Brain microvascular endothelial cell (primary cell): ENCODE measurements around the gene NIPBL.

Experiments used
- DNase-seq: peaks from one replicate; pipeline ENCODE4 v3.0.0-alpha.2; 2020
- H3K27ac ChIP-seq: fragments of 250-450 bp; sonication (Bioruptor Pico); 2 replicates; pipeline ENCODE4 v1.5.1; 2020; ENCODE audit warnings: mild to moderate bottlenecking, moderate library complexity
- H3K27me3 ChIP-seq: fragments of 250-450 bp; sonication (Bioruptor Pico); replicated peaks from 2 replicates; pipeline ENCODE4 v1.5.1; 2020; ENCODE audit warnings: mild to moderate bottlenecking
- H3K36me3 ChIP-seq: fragments of 250-450 bp; sonication (Bioruptor Pico); replicated peaks from 2 replicates; pipeline ENCODE4 v1.5.1; 2020; ENCODE audit warnings: mild to moderate bottlenecking
- H3K4me3 ChIP-seq: 2 replicates; pipeline ENCODE4 v1.5.1; 2011; ENCODE audit warnings: low read depth, mild to moderate bottlenecking, control low read depth, low read length, moderate library complexity
- in situ Hi-C: cut with HindIII; loops from 2 replicates; pipeline ENCODE4 v1.10.0; 2017; ENCODE audit warnings: low sequenced_read_pairs, low pct_ligation_motif_present
- TF ChIP-seq, protein P1 (sequence below): IDR thresholded peaks from 2 replicates; pipeline ENCODE4 v1.5.1; 2011; ENCODE audit warnings: low read depth, mild to moderate bottlenecking, moderate library complexity, low read length, control low read depth, inconsistent platforms; ENCODE audit errors: missing control alignments

NIPBL gene

DNA sequence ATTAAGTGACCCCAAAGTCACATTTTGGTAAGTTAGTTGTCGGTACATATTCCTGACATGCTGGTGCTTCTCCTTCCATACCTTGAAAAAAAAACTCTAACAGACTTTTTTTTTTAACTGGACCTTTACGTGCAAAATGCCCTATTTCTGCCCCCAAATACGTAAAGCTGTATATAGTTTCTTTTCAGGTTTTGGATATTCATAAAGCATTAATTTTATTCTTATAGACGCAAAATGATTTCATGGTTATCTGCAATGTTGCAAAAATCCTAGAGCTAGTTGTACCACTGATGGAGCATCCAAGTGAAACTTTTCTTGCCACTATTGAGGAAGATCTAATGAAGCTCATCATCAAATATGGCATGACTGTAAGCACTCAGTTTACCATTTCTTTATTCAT is 167.6 kb downstream of the NIPBL start:
- DNase-seq, result no peak
- no peak overlapping the region for H3K27ac ChIP-seq
- TF ChIP-seq, protein P1, sequence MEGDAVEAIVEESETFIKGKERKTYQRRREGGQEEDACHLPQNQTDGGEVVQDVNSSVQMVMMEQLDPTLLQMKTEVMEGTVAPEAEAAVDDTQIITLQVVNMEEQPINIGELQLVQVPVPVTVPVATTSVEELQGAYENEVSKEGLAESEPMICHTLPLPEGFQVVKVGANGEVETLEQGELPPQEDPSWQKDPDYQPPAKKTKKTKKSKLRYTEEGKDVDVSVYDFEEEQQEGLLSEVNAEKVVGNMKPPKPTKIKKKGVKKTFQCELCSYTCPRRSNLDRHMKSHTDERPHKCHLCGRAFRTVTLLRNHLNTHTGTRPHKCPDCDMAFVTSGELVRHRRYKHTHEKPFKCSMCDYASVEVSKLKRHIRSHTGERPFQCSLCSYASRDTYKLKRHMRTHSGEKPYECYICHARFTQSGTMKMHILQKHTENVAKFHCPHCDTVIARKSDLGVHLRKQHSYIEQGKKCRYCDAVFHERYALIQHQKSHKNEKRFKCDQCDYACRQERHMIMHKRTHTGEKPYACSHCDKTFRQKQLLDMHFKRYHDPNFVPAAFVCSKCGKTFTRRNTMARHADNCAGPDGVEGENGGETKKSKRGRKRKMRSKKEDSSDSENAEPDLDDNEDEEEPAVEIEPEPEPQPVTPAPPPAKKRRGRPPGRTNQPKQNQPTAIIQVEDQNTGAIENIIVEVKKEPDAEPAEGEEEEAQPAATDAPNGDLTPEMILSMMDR, result no peak
- H3K27me3 ChIP-seq, result no peaks in the 10 kb centered on the region
- in situ Hi-C loops, result no loop called here
- H3K36me3 ChIP-seq, result peaks cover 6% of the 10 kb centered on the region
- H3K4me3 ChIP-seq, result no peak overlapping the region

DNA sequence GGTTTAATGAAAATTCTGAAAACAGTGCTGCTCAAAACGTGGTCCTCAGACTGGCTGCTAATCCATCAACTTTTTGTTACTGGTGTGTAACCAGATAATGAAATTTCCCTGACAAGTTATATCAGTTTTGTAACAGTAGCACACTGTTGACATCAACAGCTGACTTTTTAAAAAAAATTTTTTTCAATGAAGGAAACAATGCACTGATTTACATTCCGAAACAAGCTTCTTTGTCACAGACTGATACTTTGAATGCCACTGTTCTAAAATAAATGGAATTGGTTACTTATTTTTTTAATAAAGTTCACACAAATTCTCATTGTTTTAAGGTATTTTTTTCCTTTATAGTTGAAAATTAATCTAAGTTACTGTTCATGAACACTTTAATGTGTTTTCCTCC is 169.1 kb downstream of the NIPBL start:
- Histone ChIP-seq H3K4me3 (no peak overlapping the region), H3K27me3 (no peaks in the 10 kb centered on the region), H3K27ac (no peak overlapping the region), H3K36me3 (peaks cover 8% of the 10 kb centered on the region)
- TF ChIP-seq, protein P1, result no peak
- in situ Hi-C loops, result no loop called here
- no peak for DNase-seq

DNA sequence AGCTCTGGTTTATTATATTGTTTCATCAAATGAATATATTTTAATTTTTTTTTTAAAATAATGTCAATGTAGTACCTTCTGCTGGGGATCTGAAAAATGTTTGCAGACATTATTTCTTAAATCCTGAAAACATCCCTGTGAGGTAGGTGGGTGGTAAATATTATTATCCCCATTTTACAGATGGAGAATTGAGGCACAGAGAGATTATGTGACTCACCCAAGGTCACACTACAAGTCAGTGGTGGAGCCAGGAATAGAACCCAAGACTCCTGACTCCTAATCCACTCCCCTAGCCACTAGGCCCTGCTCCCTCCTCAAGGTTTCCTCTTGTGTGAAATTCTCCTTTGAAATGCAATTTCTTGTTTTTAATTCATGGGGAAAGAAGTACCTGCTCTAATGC is 171.4 kb downstream of the NIPBL start:
- Histone ChIP-seq H3K27ac (no peak overlapping the region), H3K27me3 (no peaks in the 10 kb centered on the region), H3K4me3 (no peak overlapping the region), H3K36me3 (peaks cover 14% of the 10 kb centered on the region)
- TF ChIP-seq, protein P1, result no peak
- no peak for DNase-seq
- in situ Hi-C loops, result no loop called here

DNA sequence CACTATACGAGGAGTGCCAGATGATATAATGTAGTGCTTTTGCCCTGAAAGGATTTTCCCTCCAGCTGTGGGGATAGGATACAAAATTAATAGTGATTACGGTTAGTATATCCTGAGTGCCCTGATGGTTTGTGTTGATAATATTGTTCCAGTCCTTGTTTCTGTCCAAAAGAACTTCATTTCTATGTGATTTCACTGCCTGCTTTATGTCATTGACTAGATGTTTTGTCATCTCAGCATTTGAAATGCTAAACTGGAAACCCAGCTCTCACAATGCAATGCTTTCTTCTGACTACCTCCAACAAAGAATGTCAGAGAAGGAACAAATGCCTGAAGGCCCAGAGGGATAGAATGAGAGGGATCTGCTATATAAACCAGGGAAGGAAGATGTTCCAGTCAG is 177.8 kb downstream of the NIPBL start:
- Histone ChIP-seq H3K27ac (no peak overlapping the region), H3K4me3 (no peak overlapping the region), H3K36me3 (peaks cover 13% of the 10 kb centered on the region), H3K27me3 (no peaks in the 10 kb centered on the region)
- in situ Hi-C loops, result no loop called here
- TF ChIP-seq, protein P1, result no peak
- no peak for DNase-seq

DNA sequence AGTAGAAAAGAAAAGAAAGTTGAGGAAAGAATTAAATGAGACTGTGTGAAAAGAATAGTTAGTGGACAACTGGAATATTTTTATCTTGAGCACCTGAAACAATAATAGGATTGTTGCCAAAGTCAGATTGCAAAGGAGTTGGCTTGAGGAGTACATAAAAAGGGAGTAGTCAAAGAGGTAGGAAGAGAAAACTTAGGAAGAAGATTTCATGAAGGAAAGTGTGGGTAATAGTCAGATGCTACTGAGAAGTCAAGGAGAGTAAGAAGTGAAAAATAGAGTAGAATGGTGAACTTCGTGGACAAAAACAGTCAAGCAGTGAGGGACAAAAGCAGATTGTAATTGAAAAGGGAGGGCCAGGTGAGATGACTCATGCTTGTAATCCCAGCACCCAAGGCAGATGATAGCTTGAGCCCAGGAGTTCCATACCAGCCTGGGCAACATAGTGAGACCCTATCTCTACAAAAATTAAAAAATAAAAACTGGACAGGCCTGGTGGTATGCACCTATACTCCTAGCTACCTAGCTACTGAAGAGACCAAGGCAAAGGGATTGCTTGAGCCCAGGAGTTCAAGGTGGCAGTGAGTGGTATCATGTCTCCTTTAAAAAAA is 178.9 kb downstream of the NIPBL start:
- no peak for DNase-seq
- no peak overlapping the region for H3K4me3 ChIP-seq
- TF ChIP-seq, protein P1, result no peak
- no peak overlapping the region for H3K27ac ChIP-seq
- H3K36me3 ChIP-seq, result peaks cover 13% of the 10 kb centered on the region
- H3K27me3 ChIP-seq, result no peaks in the 10 kb centered on the region
- in situ Hi-C loops, result no loop called here

DNA sequence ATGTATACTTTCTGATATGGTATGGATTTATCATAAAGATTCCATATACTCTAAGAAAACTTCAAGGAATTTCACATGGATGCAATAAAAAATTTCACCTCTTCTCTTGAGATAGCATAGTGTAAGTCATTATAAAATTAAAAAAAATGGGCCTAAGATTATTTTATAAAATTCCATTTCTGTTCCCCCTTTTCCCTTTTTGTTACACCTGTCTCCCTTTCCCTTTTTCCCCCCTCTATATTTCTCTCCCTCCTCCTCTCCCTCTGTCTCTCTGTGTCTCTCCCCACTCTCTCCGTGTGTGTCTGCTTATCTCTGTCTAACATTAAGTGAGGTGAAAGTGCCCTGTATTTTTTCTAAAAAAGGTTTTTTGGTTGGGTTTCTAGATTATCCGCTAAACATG is 180.2 kb downstream of the NIPBL start:
- TF ChIP-seq, protein P1, result no peak
- no peak overlapping the region for H3K27ac ChIP-seq
- no peaks in the 10 kb centered on the region for H3K27me3 ChIP-seq
- no peak overlapping the region for H3K4me3 ChIP-seq
- no peak for DNase-seq
- H3K36me3 ChIP-seq, result peaks cover 12% of the 10 kb centered on the region
- in situ Hi-C loops, result no loop called here
